WTC11 (cell line): Measurements from ENCODE around the gene KLF13. TPM values are rescaled to one million over a fixed set of nuclear protein-coding genes. Genes with fewer than 3 reads are reported as not detected.

ENCODE experiments used
- ATAC-seq: fragments of 200-7000 bp; cut with Tn5 transposase; 2 replicates; pipeline ENCODE4 v1.10.0; 2021; ENCODE audit warnings: mild to moderate bottlenecking, moderate library complexity
- CTCF ChIA-PET: fragments of 300-600 bp; sonication (Branson Sonifier 250); formaldehyde crosslinking; loops from one replicate; lab custom pipeline; 2021; ENCODE audit warnings: antibody characterized with exemption; lab: Charles Lee
- POLR2A ChIA-PET: fragments of 350-600 bp; sonication (Branson Sonifier 250); formaldehyde crosslinking; loops from one replicate; lab custom pipeline; 2021; ENCODE audit warnings: antibody characterized with exemption; lab: Charles Lee
- DNase-seq: peaks from one replicate; pipeline ENCODE4 v3.0.0; 2021; ENCODE audit warnings: low spot score
- H3K27ac Mint-ChIP-seq: 2 replicates; pipeline ENCODE4 v1.8.0; 2021; ENCODE audit warnings: mixed read lengths
- H3K27me3 Mint-ChIP-seq: 2 replicates; pipeline ENCODE4 v1.8.0; 2021; ENCODE audit warnings: low read depth, mild to moderate bottlenecking, moderate library complexity, mixed read lengths
- H3K36me3 Mint-ChIP-seq: 2 replicates; pipeline ENCODE4 v1.8.0; 2021; ENCODE audit warnings: mixed read lengths
- H3K4me1 Mint-ChIP-seq: 2 replicates; pipeline ENCODE4 v1.8.0; 2022; ENCODE audit warnings: mixed read lengths
- H3K4me3 Mint-ChIP-seq: 2 replicates; pipeline ENCODE4 v1.8.0; 2021; ENCODE audit warnings: mild to moderate bottlenecking, moderate library complexity, mixed read lengths
- H3K9me3 Mint-ChIP-seq: 2 replicates; pipeline ENCODE4 v1.8.0; 2021; ENCODE audit warnings: mixed read lengths
- CREB1 ChIP-seq: sonication (generic); formaldehyde crosslinking; IDR thresholded peaks from 2 replicates; pipeline ENCODE4 v1.8.0; 2023; ENCODE audit warnings: mild to moderate bottlenecking, missing genetic modification reagents
- JAZF1 ChIP-seq: fragments of 250-450 bp; sonication (Bioruptor Pico); IDR thresholded peaks from 2 replicates; pipeline ENCODE4 v1.9.0; 2021; ENCODE audit warnings: moderate library complexity, mild to moderate bottlenecking, inconsistent platforms
- SOX15 ChIP-seq: fragments of 250-450 bp; sonication (Bioruptor Pico); IDR thresholded peaks from 2 replicates; pipeline ENCODE4 v1.9.0; 2021; ENCODE audit warnings: mild to moderate bottlenecking
- USF1 ChIP-seq: sonication (generic); formaldehyde crosslinking; IDR thresholded peaks from 2 replicates; pipeline ENCODE4 v1.8.0; 2022; ENCODE audit warnings: mild to moderate bottlenecking, missing genetic modification reagents
- ZNF317 ChIP-seq: sonication (generic); formaldehyde crosslinking; IDR thresholded peaks from 2 replicates; pipeline ENCODE4 v1.8.1; 2023; ENCODE audit warnings: low read depth, mild to moderate bottlenecking, moderate library complexity, missing genetic modification reagents, borderline replicate concordance
- total RNA-seq: library from RNA; stranded (reverse); gene quantifications from 3 replicates; pipeline ENCODE4 v1.2.3, GENCODE V29; 2021
- TF ChIP-seq, protein P1 (sequence below): sonication (generic); formaldehyde crosslinking; IDR thresholded peaks from 2 replicates; pipeline ENCODE4 v1.8.0; 2023; ENCODE audit warnings: missing genetic modification reagents, mild to moderate bottlenecking, borderline replicate concordance
- TF ChIP-seq, protein P2 (sequence below): sonication (generic); formaldehyde crosslinking; IDR thresholded peaks from 2 replicates; pipeline ENCODE4 v1.8.1; 2023; ENCODE audit warnings: mild to moderate bottlenecking, missing genetic modification reagents, moderate library complexity
- TF ChIP-seq, protein P3 (sequence below): fragments of 250-450 bp; sonication (Bioruptor Pico); IDR thresholded peaks from 2 replicates; pipeline ENCODE4 v1.9.0; 2021; ENCODE audit warnings: mild to moderate bottlenecking
- TF ChIP-seq, protein P4 (sequence below): sonication (generic); formaldehyde crosslinking; IDR thresholded peaks from 2 replicates; pipeline ENCODE4 v1.8.1; 2023; ENCODE audit warnings: mild to moderate bottlenecking, missing genetic modification reagents, moderate library complexity

KLF13 gene
- total RNA-seq, 1 experiment from 2014 or later = 38.1 TPM

- Mint-ChIP-seq H3K27me3 (peaks cover 16% of the 10 kb centered on the region), H3K9me3 (no peaks in the 10 kb centered on the region), H3K36me3 (no peaks in the 10 kb centered on the region), H3K4me1 (peaks cover 52% of the 10 kb centered on the region), H3K27ac (peak overlapping the region; percentile 95), H3K4me3 (peak overlapping the region; percentile 95)
- ATAC-seq = no peak
- CTCF ChIA-PET = interaction anchor here (0.6 to 1.8 kb wide), 8 partner anchors 32 to 365 kb away, joined by 3 to 11 read pairs (median 4); no protein-coding TSS in a partner anchor
- TF ChIP-seq, protein P1, sequence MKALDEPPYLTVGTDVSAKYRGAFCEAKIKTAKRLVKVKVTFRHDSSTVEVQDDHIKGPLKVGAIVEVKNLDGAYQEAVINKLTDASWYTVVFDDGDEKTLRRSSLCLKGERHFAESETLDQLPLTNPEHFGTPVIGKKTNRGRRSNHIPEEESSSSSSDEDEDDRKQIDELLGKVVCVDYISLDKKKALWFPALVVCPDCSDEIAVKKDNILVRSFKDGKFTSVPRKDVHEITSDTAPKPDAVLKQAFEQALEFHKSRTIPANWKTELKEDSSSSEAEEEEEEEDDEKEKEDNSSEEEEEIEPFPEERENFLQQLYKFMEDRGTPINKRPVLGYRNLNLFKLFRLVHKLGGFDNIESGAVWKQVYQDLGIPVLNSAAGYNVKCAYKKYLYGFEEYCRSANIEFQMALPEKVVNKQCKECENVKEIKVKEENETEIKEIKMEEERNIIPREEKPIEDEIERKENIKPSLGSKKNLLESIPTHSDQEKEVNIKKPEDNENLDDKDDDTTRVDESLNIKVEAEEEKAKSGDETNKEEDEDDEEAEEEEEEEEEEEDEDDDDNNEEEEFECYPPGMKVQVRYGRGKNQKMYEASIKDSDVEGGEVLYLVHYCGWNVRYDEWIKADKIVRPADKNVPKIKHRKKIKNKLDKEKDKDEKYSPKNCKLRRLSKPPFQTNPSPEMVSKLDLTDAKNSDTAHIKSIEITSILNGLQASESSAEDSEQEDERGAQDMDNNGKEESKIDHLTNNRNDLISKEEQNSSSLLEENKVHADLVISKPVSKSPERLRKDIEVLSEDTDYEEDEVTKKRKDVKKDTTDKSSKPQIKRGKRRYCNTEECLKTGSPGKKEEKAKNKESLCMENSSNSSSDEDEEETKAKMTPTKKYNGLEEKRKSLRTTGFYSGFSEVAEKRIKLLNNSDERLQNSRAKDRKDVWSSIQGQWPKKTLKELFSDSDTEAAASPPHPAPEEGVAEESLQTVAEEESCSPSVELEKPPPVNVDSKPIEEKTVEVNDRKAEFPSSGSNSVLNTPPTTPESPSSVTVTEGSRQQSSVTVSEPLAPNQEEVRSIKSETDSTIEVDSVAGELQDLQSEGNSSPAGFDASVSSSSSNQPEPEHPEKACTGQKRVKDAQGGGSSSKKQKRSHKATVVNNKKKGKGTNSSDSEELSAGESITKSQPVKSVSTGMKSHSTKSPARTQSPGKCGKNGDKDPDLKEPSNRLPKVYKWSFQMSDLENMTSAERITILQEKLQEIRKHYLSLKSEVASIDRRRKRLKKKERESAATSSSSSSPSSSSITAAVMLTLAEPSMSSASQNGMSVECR (CRISPR knock-in tag) = 0 out of 2 replicates have a peak, but pooled peaks have one; percentile 50
- TF ChIP-seq CREB1 (CRISPR knock-in tag) (no peak), JAZF1 (no peak)
- POLR2A ChIA-PET = no interaction called here
- DNase-seq = peak; percentile 39
Measured at GRCh38 chr15:31328428-31328968, 1.9 kb downstream of the KLF13 start.

- ChIA-PET CTCF (interaction anchor here (0.6 to 1.8 kb wide), 7 partner anchors 31 to 160 kb away, joined by 3 to 11 read pairs (median 5); no protein-coding TSS in a partner anchor), POLR2A (no interaction called here)
- DNase-seq (peak; percentile 67), ATAC-seq (peak; percentile 5)
- Mint-ChIP-seq H3K27ac (peak overlapping the region; percentile 95), H3K4me1 (peaks cover 57% of the 10 kb centered on the region), H3K4me3 (peak overlapping the region; percentile 95), H3K9me3 (no peaks in the 10 kb centered on the region), H3K36me3 (no peaks in the 10 kb centered on the region), H3K27me3 (peaks cover 12% of the 10 kb centered on the region)
- TF ChIP-seq, protein P2, sequence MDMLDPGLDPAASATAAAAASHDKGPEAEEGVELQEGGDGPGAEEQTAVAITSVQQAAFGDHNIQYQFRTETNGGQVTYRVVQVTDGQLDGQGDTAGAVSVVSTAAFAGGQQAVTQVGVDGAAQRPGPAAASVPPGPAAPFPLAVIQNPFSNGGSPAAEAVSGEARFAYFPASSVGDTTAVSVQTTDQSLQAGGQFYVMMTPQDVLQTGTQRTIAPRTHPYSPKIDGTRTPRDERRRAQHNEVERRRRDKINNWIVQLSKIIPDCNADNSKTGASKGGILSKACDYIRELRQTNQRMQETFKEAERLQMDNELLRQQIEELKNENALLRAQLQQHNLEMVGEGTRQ = 0 out of 2 replicates have a peak, but pooled peaks have one; percentile 20
- TF ChIP-seq USF1 (CRISPR knock-in tag) (0 out of 2 replicates have a peak, but pooled peaks have one; percentile 34), SOX15 (no peak), ZNF317 (no peak)
- TF ChIP-seq, protein P3, sequence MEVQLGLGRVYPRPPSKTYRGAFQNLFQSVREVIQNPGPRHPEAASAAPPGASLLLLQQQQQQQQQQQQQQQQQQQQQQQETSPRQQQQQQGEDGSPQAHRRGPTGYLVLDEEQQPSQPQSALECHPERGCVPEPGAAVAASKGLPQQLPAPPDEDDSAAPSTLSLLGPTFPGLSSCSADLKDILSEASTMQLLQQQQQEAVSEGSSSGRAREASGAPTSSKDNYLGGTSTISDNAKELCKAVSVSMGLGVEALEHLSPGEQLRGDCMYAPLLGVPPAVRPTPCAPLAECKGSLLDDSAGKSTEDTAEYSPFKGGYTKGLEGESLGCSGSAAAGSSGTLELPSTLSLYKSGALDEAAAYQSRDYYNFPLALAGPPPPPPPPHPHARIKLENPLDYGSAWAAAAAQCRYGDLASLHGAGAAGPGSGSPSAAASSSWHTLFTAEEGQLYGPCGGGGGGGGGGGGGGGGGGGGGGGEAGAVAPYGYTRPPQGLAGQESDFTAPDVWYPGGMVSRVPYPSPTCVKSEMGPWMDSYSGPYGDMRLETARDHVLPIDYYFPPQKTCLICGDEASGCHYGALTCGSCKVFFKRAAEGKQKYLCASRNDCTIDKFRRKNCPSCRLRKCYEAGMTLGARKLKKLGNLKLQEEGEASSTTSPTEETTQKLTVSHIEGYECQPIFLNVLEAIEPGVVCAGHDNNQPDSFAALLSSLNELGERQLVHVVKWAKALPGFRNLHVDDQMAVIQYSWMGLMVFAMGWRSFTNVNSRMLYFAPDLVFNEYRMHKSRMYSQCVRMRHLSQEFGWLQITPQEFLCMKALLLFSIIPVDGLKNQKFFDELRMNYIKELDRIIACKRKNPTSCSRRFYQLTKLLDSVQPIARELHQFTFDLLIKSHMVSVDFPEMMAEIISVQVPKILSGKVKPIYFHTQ (CRISPR knock-in tag) = no peak
Measured at GRCh38 chr15:31328969-31329639, 2.5 kb downstream of the KLF13 start.

DNA sequence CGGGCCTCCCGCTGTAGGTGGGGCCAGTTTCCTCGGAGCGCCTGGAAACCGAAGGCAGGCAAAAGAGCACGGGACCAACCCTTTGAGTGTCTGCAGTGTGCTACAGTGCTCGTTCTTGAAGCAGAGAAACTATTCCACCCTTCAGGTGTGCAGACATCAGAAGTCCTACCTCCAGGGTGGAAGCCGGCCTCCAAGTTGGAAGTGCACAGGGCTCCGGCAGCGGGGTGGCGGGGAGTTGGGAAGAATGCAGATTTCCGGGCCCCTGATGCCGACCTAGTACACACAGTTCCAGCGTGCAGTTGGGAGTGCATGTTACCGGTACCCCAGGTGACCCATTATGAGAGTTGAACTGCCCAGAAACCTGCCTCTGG, 3.0 kb downstream of the KLF13 start:
- H3K4me1 Mint-ChIP-seq = peaks cover 55% of the 10 kb centered on the region
- no peaks in the 10 kb centered on the region for H3K9me3 Mint-ChIP-seq
- H3K4me3 Mint-ChIP-seq = peak overlapping the region; percentile 95
- POLR2A ChIA-PET = no interaction called here
- no peaks in the 10 kb centered on the region for H3K36me3 Mint-ChIP-seq
- CTCF ChIA-PET = interaction anchor here (1.4 to 1.5 kb wide), 2 partner anchors 34 to 106 kb away, joined by 3 to 11 read pairs; no protein-coding TSS in a partner anchor
- TF ChIP-seq, protein P4, sequence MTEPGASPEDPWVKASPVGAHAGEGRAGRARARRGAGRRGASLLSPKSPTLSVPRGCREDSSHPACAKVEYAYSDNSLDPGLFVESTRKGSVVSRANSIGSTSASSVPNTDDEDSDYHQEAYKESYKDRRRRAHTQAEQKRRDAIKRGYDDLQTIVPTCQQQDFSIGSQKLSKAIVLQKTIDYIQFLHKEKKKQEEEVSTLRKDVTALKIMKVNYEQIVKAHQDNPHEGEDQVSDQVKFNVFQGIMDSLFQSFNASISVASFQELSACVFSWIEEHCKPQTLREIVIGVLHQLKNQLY = no peak
- DNase-seq = no peak
- no peak for ATAC-seq
- H3K27me3 Mint-ChIP-seq = peaks cover 7% of the 10 kb centered on the region; the same call in 1 of the 2 replicates
- H3K27ac Mint-ChIP-seq = no peak overlapping the region
